GM19463 (cell line): ENCODE results near the gene TBXA2R.

ENCODE experiments used
- ATAC-seq: cut with Tn5 transposase; IDR thresholded peaks from one replicate; pipeline ENCODE4 v1.9.1; 2021; ENCODE audit warnings: mild to moderate bottlenecking, moderate library complexity; ENCODE audit not compliant: unreplicated experiment

TBXA2R gene

GRCh38 chr19:3607303-3608078, 816 bp upstream of the TBXA2R start:
- ATAC-seq = no peak

GRCh38 chr19:3606174-3606689, 443 bp downstream of the TBXA2R start:
- no peak for ATAC-seq

- no peak for ATAC-seq
Observed at GRCh38 chr19:3605770-3606169, 905 bp downstream of the TBXA2R start.

- ATAC-seq = no peak
Observed at GRCh38 chr19:3605361-3605760, 1.3 kb downstream of the TBXA2R start.

DNA sequence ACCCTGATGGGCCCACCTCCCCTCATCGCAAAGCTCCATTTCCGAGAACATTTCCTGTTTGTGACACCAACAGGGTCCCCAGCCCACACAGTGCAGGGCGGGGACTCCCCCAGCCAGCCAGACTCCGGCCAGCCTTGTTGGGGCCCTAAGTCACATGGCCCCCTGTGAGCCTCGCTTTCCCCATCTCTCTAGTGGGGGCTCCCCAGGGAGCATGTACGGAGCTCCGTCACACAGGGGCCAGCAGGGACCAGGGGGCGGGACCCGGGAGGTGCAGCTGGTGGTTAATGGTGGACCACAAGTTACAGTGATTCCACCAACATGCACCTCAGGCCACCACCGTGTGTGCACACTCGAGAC, 1.7 kb downstream of the TBXA2R start:
- no peak for ATAC-seq

GRCh38 chr19:3604227-3604986, 2.3 kb downstream of the TBXA2R start:
- ATAC-seq = no peak

DNA sequence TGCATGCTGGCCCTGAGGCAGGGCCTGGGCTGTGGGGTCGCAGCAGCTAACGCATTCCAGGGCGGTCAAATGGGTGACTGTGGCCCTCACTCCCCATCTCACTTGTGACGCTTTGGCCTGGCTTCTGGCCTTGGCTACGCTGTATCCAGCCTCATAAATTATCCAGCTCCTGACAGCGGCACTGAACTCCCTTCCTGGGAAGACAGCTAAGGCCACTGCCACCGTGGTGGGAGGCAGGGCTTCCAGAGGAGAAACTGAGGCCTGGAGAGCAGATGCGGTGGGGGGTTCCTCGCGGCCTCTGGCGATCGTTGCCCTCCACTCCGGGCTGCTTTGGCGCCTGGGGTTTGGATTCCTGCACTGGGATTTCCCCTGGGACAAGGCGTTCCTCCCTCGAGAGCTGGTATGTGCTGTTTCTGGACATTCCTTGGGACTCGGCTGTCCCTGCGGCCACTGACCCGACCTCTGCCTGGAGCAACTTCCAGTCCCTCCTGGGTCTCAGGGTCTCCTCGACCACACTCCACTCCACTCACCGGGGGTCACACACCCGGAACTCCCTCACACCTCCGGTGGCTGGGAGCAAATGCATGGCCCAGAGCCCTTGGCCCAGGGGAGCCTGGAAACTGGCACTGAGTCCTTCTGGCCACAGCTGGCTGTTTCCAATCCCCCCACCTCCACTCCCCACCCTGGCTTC, 3.4 kb downstream of the TBXA2R start:
- ATAC-seq = no peak

- ATAC-seq = no peak
Observed at GRCh38 chr19:3601021-3601420, 5.7 kb downstream of the TBXA2R start.

DNA sequence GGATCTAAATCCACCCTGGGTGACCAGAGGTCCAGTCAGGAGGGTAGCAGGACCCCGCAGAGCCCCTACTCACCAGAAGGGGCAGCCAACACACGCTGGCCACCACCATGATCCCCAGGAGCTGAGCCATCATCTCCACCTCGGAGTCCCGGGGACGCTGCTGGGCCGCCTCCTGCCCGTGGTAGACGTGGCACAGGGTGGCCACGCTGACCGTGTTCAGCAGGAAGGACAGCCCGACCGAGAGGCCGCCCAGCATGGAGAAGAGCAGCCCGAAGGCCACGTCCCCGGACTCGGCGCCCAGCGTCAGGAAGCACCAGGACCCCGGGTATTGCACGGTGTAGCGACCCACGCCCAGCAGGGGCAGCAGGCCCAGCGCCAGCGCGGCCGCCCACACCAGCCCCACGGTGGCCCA, 6.9 kb downstream of the TBXA2R start:
- ATAC-seq = no peak

DNA sequence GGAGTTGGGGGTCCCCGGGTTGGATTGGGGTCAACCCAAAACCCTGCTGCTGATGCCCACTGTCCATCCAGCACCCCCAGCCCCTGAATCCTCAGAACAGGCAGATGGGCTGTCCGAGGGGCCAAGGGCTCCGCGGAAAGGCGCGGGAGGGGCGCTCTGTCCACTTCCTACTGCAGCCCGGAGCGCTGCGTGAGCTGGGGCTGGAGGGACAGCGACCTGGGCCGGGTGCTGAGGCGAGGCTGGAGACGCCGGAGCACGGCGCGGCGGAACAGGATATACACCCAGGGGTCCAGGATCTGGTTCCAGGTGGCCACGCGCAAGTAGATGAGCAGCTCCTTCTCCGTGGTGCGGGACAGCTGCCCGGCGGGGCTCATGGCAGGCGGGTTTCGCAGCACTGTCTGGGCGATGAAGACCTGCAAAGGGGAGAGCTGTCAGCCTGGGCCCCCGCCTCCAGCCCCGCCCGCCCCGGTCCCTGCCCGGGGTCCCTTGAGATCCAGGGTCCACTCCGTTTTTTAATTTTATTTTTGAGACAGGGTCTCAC, 11.1 kb downstream of the TBXA2R start:
- no peak for ATAC-seq

GRCh38 chr19:3593156-3593555, 13.5 kb downstream of the TBXA2R start:
- ATAC-seq = no peak

GRCh38 chr19:3591876-3592613, 14.6 kb downstream of the TBXA2R start:
- no peak for ATAC-seq

- ATAC-seq = no peak
Observed at GRCh38 chr19:3590991-3591659, 15.6 kb downstream of the TBXA2R start.

GRCh38 chr19:3589949-3590348, 16.7 kb downstream of the TBXA2R start:
- ATAC-seq = no peak

GRCh38 chr19:3589439-3589838, 17.2 kb downstream of the TBXA2R start:
- ATAC-seq = no peak

- no peak for ATAC-seq
Observed at GRCh38 chr19:3586707-3587346, 19.8 kb downstream of the TBXA2R start.

DNA sequence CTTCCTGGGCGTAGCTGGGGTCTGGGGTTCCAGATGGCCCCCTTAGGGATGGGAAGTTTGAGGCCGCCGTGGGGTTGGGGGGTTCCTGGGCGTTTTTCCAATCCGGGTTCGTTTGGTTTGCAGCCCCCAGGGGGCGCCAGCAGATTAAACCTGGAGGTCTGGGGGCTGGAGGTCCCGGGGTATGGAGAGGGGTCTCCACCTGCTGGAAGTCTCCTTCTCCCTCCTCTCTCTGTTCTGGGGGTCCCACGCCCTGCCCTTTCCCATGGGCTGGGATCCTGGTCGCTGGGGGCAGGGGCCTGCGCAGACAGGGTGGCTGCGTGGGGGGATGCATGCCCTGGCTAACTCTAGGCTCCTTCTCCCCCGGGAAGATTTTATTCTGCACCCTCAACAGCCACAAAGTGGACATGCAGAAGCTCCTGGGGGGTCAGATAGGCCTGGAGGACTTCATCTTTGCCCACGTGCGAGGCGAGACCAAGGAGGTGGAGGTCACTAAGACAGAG, 20.5 kb downstream of the TBXA2R start:
- no peak for ATAC-seq

GRCh38 chr19:3585301-3586126, 21.2 kb downstream of the TBXA2R start, which contains the start of gene GIPC3:
Gene GIPC3 (plus strand): TSS chr19:3585478. CDS start chr19:3585598, 120 bp downstream.
- ATAC-seq = no peak
